Kidney (tissue), 14 donors: ENCODE results near the gene SYP. TPM values are rescaled to one million over a fixed set of nuclear protein-coding genes. Genes with fewer than 3 reads are reported as not detected.
A peak's percentile ranks its signal among the peaks of the same experiment; 100 is the strongest.

Experiments
- DNase-seq, 5 donors: peaks; one replicate each; pipeline ENCODE4 v3.0.0-alpha.2; 2013 to 2020
- FAIRE-seq: peaks from 2 replicates; lab custom pipeline; 2012; peaks lifted over from hg19 to GRCh38; lab: Jason Lieb, UNC
- H3K27ac ChIP-seq, 2 donors: one replicate each; pipeline ENCODE4 v1.7.0; 2013; ENCODE audit warnings: low read depth in 2 of 2, low read length in 2 of 2, inconsistent platforms in 1 of 2
- H3K27me3 ChIP-seq: one replicate; pipeline ENCODE4 v1.7.1; 2013; ENCODE audit warnings: low read length, inconsistent platforms; ENCODE audit not compliant: control insufficient read depth, insufficient read depth
- H3K36me3 ChIP-seq, 3 donors: one replicate each; pipeline versions ENCODE4 v1.7.0 to v1.7.1; 2013; ENCODE audit warnings: low read length in 3 of 3, control low read depth in 1 of 3, inconsistent platforms in 1 of 3; ENCODE audit not compliant: insufficient read depth in 3 of 3, control insufficient read depth in 2 of 3
- H3K4me1 ChIP-seq, 3 donors: one replicate each; pipeline versions ENCODE4 v1.7.0 to v1.7.1; 2013; ENCODE audit warnings: low read length in 3 of 3, inconsistent platforms in 1 of 3, low read depth in 1 of 3; ENCODE audit not compliant: control insufficient read depth in 2 of 3, insufficient read depth in 2 of 3
- H3K4me3 ChIP-seq, 3 donors: one replicate each; pipeline versions ENCODE4 v1.7.0 to v1.8.1; 2013; ENCODE audit warnings: low read length in 3 of 3, control low read depth in 1 of 3, inconsistent platforms in 1 of 3
- H3K9ac ChIP-seq, 3 donors: one replicate each; pipeline versions ENCODE4 v1.7.0 to v1.7.1; 2013; ENCODE audit warnings: low read length in 3 of 3, control low read depth in 1 of 3, inconsistent platforms in 1 of 3
- H3K9me3 ChIP-seq, 3 donors: one replicate each; pipeline versions ENCODE4 v1.7.0 to v1.7.1; 2013; ENCODE audit warnings: low read length in 3 of 3, control low read depth in 1 of 3, inconsistent platforms in 1 of 3; ENCODE audit not compliant: control insufficient read depth in 2 of 3, insufficient read depth in 1 of 3
- intact Hi-C: fragments of 100-400 bp; cut with DNase I; formaldehyde crosslinking; loops from one replicate; pipeline ENCODE4 v1.11.1; 2022
- polyA plus RNA-seq: library from polyadenylated mRNA; stranded (reverse); fragments of 350-450 nt; fragmentation: Illumina TruSeq; extraction: RNeasy Lipid Tissue Mini Kit (QIAGEN cat#74804); gene quantifications from one replicate; pipeline ENCODE4 v1.2.3, GENCODE V29; 2014; ENCODE audit warnings: low read depth, low replicate concordance; ENCODE audit not compliant: insufficient read depth
- total RNA-seq: library from RNA; stranded (reverse); fragmentation: NEBNext Ultra II Directional; extraction: Animal tissue kit (Norgen Biotek cat#: 25700); gene quantifications from one replicate; pipeline ENCODE4 v1.2.1, GENCODE V29; 2021
- TF ChIP-seq, protein P1 (sequence below): IDR thresholded peaks from 3 replicates; pipeline ENCODE4 v1.5.1; 2012; ENCODE audit warnings: mild to moderate bottlenecking, moderate library complexity, borderline replicate concordance; ENCODE audit not compliant: insufficient read depth; ENCODE audit errors: extremely low read depth
- donor health status: control.
- donor health status: control.
- donor health status: control.
- donor health status: control.
- donor health status: control.
- donor health status: DM: yes; HTN: yes; CAD: no.
- donor health status: Normal renal cell carcinoma (clear cell type).

SYP gene
- total and polyA plus RNA-seq, 2 donors from 2014 or later: 4.0 to 7.2 TPM

DNA sequence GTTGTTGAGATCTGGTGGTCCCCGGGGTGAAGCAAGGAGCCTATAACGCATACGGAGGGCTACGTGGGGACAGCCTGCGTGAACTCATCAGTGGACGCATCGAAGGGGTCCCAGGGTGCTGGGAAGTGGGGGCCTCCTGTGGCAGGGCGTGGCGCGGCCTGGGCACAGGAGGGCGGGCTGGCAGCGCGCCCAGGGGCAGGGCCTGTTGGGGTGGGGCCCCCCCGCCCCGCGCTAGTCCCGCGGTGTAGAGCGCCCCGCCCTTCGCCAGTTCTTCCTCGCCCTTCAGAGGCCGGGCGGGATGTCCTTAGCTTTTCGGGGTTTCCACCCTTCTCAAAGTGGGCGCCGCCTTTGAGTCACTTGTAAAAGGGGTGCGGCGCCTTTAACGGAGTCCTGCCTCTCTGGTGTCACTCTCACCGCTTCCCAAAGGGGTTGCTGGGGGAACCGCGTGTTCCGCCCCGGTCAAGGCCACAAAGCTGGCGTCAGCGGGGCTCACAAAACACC lies 27.7 kb downstream of the SYP start:
- Histone ChIP-seq H3K36me3 (no peaks in the 10 kb centered on the region), H3K9me3 (no peaks in the 10 kb centered on the region), H3K27ac (peak overlapping the region; percentile 32 to 33), H3K4me1 (peaks cover 0 to 2% (median 0%) of the 10 kb centered on the region in 3 donors), H3K4me3 (peak overlapping the region; percentile 36 to 60 (median 59)), H3K9ac (peak overlapping the region in 2 of 3 donors; percentile 32 to 59), H3K27me3 (no peaks in the 10 kb centered on the region)
- TF ChIP-seq, protein P1, sequence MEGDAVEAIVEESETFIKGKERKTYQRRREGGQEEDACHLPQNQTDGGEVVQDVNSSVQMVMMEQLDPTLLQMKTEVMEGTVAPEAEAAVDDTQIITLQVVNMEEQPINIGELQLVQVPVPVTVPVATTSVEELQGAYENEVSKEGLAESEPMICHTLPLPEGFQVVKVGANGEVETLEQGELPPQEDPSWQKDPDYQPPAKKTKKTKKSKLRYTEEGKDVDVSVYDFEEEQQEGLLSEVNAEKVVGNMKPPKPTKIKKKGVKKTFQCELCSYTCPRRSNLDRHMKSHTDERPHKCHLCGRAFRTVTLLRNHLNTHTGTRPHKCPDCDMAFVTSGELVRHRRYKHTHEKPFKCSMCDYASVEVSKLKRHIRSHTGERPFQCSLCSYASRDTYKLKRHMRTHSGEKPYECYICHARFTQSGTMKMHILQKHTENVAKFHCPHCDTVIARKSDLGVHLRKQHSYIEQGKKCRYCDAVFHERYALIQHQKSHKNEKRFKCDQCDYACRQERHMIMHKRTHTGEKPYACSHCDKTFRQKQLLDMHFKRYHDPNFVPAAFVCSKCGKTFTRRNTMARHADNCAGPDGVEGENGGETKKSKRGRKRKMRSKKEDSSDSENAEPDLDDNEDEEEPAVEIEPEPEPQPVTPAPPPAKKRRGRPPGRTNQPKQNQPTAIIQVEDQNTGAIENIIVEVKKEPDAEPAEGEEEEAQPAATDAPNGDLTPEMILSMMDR: no peak
- intact Hi-C loops: no loop called here
- DNase-seq (peak in 4 of 5 donors; percentile 42 to 86 (median 49)), FAIRE-seq (no peak)

DNA sequence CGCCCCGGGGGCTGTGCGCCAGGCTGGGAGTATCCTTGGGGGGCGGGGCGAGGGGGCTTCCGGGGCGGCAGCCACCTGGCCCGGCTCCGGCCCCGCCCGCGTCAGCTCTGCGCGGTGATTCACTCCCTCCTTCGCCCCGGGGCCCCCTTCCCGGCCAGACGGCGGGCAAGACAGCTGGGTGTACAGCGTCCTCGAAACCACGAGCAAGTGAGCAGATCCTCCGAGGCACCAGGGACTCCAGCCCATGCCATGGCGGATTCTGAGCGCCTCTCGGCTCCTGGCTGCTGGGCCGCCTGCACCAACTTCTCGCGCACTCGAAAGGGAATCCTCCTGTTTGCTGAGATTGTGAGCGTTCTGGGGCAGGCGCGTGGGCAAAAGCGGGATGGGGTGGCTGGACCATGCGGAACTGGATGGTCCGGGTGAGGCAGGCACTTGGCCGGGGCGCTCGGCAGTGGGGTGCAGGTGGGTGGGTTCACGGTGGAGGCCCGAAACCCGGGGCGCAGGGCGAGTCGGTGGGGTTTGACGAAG lies 28.2 kb downstream of the SYP start, which contains the start of gene PLP2:
PLP2 (plus strand) TSS at position 147 of the 528 bp plus-strand sequence; CDS start at position 250, 103 bp downstream.
- Histone ChIP-seq H3K9ac (peak within 1 kb of the TSS in 2 of 3 donors; percentile 41 to 59), H3K27me3 (no peaks in the 10 kb centered on the region), H3K27ac (peak within 1 kb of the TSS; percentile 32 to 33), H3K36me3 (no peaks in the 10 kb centered on the region), H3K4me3 (peak within 1 kb of the TSS; percentile 36 to 60 (median 59)), H3K4me1 (peaks cover 0 to 2% (median 0%) of the 10 kb centered on the region in 3 donors), H3K9me3 (no peaks in the 10 kb centered on the region)
- peak in 4 of 5 donors; percentile 14 to 86 (median 30) for DNase-seq
- TF ChIP-seq, protein P1: no peak
- FAIRE-seq: no peak
- intact Hi-C loops: no loop called here

- peak overlapping the region in 2 of 3 donors; percentile 24 to 35 for H3K4me3 ChIP-seq
Observed at GRCh38 chrX:49167740-49168108, 32.3 kb downstream of the SYP start.

More at GRCh38 chrX:49167740-49168108, 32.3 kb downstream of the SYP start:
- no peaks in the 10 kb centered on the region for H3K4me1 ChIP-seq
- H3K9me3 ChIP-seq: no peaks in the 10 kb centered on the region
- DNase-seq (no peak), FAIRE-seq (no peak)
- no peaks in the 10 kb centered on the region for H3K36me3 ChIP-seq
- TF ChIP-seq, protein P1: no peak
- H3K9ac ChIP-seq: peak overlapping the region in 1 of 3 donors; percentile 40
- H3K27me3 ChIP-seq: no peaks in the 10 kb centered on the region
- peak overlapping the region; percentile 79 to 92 for H3K27ac ChIP-seq
- intact Hi-C loops: no loop called here
